ENCODE data around the gene TMEM141.

Gene TMEM141

GRCh38 chr9:136756134-136756438 lies 35.1 kb upstream of the TMEM141 start:
- H3K36me3 ChIP-seq (ENCODE audit: low read depth), result no peaks in the 10 kb centered on the region
- H3K27me3 ChIP-seq (ENCODE audit: insufficient read depth, poor library complexity, severe bottlenecking), result no peaks in the 10 kb centered on the region
- H3K4me1 ChIP-seq (ENCODE audit: insufficient read depth, poor library complexity, severe bottlenecking), result no peaks in the 10 kb centered on the region
- DNase-seq (ENCODE audit: low spot score), result no peak
- no peak for ATAC-seq (ENCODE audit: low read depth)
- H3K27ac ChIP-seq (ENCODE audit: poor library complexity, severe bottlenecking), result no peak overlapping the region
- no peaks in the 10 kb centered on the region for H3K9me3 ChIP-seq (ENCODE audit: severe bottlenecking)
- TF ChIP-seq CTCF (IDR thresholded peaks at IDR 0.05; ENCODE audit: poor library complexity, severe bottlenecking), result no peak
- H3K4me3 ChIP-seq (ENCODE audit: severe bottlenecking), result no peak overlapping the region

GRCh38 chr9:136756836-136757235 lies 34.3 kb upstream of the TMEM141 start:
- no peak for TF ChIP-seq CTCF (IDR thresholded peaks at IDR 0.05; ENCODE audit: poor library complexity, severe bottlenecking)

GRCh38 chr9:136757328-136757727 lies 33.8 kb upstream of the TMEM141 start:
- DNase-seq (ENCODE audit: low spot score) (no peak), ATAC-seq (ENCODE audit: low read depth) (no peak)
- TF ChIP-seq CTCF (IDR thresholded peaks at IDR 0.05; ENCODE audit: poor library complexity, severe bottlenecking), result no peak
- no peak overlapping the region for H3K4me3 ChIP-seq (ENCODE audit: severe bottlenecking)
- no peaks in the 10 kb centered on the region for H3K27me3 ChIP-seq (ENCODE audit: insufficient read depth, poor library complexity, severe bottlenecking)
- no peaks in the 10 kb centered on the region for H3K36me3 ChIP-seq (ENCODE audit: low read depth)
- H3K4me1 ChIP-seq (ENCODE audit: insufficient read depth, poor library complexity, severe bottlenecking), result no peaks in the 10 kb centered on the region
- H3K9me3 ChIP-seq (ENCODE audit: severe bottlenecking), result no peaks in the 10 kb centered on the region
- no peak overlapping the region for H3K27ac ChIP-seq (ENCODE audit: poor library complexity, severe bottlenecking)

More at GRCh38 chr9:136756836-136757235, 34.3 kb upstream of the TMEM141 start:
- H3K36me3 ChIP-seq (ENCODE audit: low read depth), result no peaks in the 10 kb centered on the region
- no peak overlapping the region for H3K27ac ChIP-seq (ENCODE audit: poor library complexity, severe bottlenecking)
- DNase-seq (ENCODE audit: low spot score) (no peak), ATAC-seq (ENCODE audit: low read depth) (no peak)
- no peaks in the 10 kb centered on the region for H3K4me1 ChIP-seq (ENCODE audit: insufficient read depth, poor library complexity, severe bottlenecking)
- H3K27me3 ChIP-seq (ENCODE audit: insufficient read depth, poor library complexity, severe bottlenecking), result no peaks in the 10 kb centered on the region
- H3K4me3 ChIP-seq (ENCODE audit: severe bottlenecking), result no peak overlapping the region
- H3K9me3 ChIP-seq (ENCODE audit: severe bottlenecking), result no peaks in the 10 kb centered on the region

- Histone ChIP-seq H3K9me3 (ENCODE audit: severe bottlenecking) (no peaks in the 10 kb centered on the region), H3K4me3 (ENCODE audit: severe bottlenecking) (no peak overlapping the region), H3K36me3 (ENCODE audit: low read depth) (no peaks in the 10 kb centered on the region), H3K4me1 (ENCODE audit: insufficient read depth, poor library complexity, severe bottlenecking) (no peaks in the 10 kb centered on the region), H3K27ac (ENCODE audit: poor library complexity, severe bottlenecking) (no peak overlapping the region), H3K27me3 (ENCODE audit: insufficient read depth, poor library complexity, severe bottlenecking) (no peaks in the 10 kb centered on the region)
- DNase-seq (ENCODE audit: low spot score), result no peak
- ATAC-seq (ENCODE audit: low read depth), result no peak
- TF ChIP-seq CTCF (IDR thresholded peaks at IDR 0.05; ENCODE audit: poor library complexity, severe bottlenecking), result no peak
Measured at GRCh38 chr9:136757751-136758140, 33.4 kb upstream of the TMEM141 start.

- TF ChIP-seq CTCF (IDR thresholded peaks at IDR 0.05; ENCODE audit: poor library complexity, severe bottlenecking), result no peak
- ATAC-seq (ENCODE audit: low read depth) (no peak), DNase-seq (ENCODE audit: low spot score) (peak; percentile 38)
- H3K27ac ChIP-seq (ENCODE audit: poor library complexity, severe bottlenecking), result no peak overlapping the region
- H3K9me3 ChIP-seq (ENCODE audit: severe bottlenecking), result no peaks in the 10 kb centered on the region
- no peaks in the 10 kb centered on the region for H3K27me3 ChIP-seq (ENCODE audit: insufficient read depth, poor library complexity, severe bottlenecking)
- no peaks in the 10 kb centered on the region for H3K4me1 ChIP-seq (ENCODE audit: insufficient read depth, poor library complexity, severe bottlenecking)
- H3K4me3 ChIP-seq (ENCODE audit: severe bottlenecking), result no peak overlapping the region
- H3K36me3 ChIP-seq (ENCODE audit: low read depth), result no peaks in the 10 kb centered on the region
Measured at GRCh38 chr9:136759001-136759400, 32.1 kb upstream of the TMEM141 start.

Data from RWPE2 (cell line).